T-helper 22 cell (primary cell): ENCODE data around the gene ATOH8.
"Not testable (repeated sequence)": the region's sequence is repeated elsewhere in the genome, so short reads cannot be mapped to it uniquely, and the experiment has no call there.

Source experiments
- DNase-seq: peaks from one replicate; pipeline ENCODE4 v3.0.0-alpha.2; 2020; ENCODE audit warnings: low read depth

ATOH8 gene

DNA sequence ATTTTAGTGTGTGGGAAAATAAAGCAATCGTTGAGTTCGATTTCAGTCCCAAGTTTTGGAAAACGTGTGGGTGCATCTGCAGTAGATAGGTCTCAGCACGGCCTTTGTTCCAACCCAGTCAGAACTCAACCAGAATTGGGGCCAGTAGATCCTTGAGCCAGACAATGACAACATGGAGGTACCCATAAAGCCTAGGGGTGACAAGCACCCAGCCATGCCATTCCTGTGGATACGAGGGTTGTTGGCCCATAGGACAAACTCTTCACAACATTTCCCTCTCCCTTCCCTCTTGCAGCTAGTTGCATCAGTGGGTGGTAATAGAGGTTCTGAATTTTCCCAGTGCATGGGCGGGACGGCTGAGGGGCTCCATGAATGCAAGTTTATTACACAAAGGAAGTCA, 74.9 kb downstream of the ATOH8 start:
- DNase-seq: no peak

DNA sequence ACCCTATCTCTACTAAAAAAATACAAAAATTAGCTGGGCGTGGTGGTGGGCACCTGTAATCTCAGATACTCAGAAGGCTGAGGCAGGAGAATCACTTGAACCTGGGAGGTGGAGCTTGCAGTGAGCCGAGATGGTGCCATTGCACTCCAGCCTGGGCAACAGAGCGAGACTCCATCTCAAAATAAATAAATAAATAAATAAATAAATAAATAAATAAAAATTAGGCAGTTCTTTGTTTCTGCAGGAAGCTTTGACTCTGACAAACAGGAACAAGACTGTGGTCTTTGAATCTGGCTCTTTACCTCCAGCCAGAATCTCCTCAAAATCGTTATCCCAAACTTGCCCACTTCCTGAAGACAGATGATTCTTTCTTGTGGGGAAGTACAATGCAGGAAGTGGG, 75.6 kb downstream of the ATOH8 start:
- DNase-seq: not testable (repeated sequence)

DNA sequence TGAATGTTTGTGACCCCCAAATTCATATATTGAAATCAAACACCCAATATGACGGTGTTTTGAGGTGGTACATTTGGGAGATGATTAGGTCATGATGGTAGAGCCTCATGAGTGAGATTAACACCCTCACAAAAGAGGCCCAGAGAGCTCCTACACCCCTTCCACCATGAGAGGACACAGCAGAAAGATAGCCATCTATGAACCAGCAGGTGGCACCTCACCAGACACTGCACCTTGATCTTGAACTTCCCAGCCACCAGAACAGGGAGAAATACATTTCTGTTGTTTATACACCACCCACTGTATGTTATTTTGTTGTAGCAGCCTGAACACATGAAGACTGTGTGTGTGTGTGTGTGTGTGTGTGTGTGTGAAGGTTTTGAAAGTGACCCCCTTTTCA, 76.9 kb downstream of the ATOH8 start:
- no peak for DNase-seq

DNA sequence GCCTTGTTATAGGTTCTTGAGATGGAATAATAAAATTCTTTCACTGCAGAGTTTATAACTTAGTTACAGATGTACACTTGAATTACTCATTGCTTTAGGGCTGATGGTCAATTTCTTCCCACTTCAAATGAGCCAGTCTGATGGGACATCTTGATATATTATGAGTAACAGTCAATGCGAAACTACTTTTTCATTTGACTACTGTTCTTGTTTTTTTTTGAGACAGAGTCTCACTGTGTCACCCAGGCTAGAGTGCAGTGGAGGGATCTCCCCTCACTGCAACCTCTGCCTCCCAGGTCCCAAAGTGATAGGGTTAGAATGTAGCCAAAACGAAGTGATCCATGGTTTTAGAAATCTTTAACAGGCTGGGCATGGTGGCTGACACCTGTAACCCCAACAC, 77.9 kb downstream of the ATOH8 start:
- no peak for DNase-seq

DNA sequence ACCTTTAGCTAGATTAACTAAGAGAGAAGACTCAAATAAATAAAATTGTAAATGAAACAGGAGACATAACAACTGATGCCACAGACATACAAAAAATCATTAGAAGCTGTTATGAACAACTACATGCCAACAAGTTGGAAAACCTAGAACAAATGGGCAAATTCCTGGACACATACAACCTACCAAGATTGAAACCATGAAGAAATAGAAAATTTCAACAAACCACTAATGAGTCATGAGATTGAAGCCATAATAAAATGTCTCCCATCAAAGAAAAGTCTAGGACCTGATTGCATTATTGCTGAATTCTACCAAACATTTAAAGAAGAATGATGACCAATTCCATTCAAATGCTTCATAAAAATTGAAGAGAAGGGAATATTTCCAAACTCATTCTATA, 80.7 kb downstream of the ATOH8 start:
- no peak for DNase-seq
